HG03558 (cell line): Measurements from ENCODE around the gene PPM1E.

Experiments used
- ATAC-seq: cut with Tn5 transposase; IDR thresholded peaks from one replicate; pipeline ENCODE4 v1.9.1; 2021; ENCODE audit warnings: moderate number of reproducible peaks; ENCODE audit not compliant: unreplicated experiment; ENCODE audit errors: extremely low read depth

Gene PPM1E

GRCh38 chr17:58989629-58990028, 234.0 kb downstream of the PPM1E start:
- ATAC-seq: no peak

DNA sequence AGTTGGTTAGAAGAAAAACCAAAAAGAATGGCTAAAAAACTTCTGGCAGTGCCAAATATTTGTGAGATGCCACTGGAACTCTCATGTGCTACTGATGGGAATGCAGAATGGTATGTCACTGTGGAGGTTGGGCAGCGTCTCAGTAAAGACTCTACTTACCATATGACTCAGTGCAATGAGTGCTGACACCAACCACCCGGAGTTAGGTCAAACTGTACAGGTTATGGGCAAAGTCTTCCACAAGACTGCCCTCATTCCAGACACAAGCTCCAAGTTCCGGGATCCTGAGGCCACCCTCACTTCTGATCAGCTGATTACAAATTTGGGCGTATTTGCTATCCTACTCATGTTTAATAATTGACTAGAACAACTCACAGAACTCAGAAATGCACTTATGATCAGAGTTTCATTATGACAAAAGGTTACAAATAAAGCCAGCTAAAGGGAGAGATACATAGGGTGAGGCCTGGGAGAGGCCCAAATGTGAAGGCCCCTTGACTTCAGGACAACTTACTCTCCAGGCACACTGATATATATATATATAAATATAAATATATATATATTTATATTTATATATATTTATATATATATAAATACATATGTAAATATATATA, 236.2 kb downstream of the PPM1E start:
- ATAC-seq: no peak

- ATAC-seq: no peak
Measured at GRCh38 chr17:58993311-58993710, 237.7 kb downstream of the PPM1E start.

DNA sequence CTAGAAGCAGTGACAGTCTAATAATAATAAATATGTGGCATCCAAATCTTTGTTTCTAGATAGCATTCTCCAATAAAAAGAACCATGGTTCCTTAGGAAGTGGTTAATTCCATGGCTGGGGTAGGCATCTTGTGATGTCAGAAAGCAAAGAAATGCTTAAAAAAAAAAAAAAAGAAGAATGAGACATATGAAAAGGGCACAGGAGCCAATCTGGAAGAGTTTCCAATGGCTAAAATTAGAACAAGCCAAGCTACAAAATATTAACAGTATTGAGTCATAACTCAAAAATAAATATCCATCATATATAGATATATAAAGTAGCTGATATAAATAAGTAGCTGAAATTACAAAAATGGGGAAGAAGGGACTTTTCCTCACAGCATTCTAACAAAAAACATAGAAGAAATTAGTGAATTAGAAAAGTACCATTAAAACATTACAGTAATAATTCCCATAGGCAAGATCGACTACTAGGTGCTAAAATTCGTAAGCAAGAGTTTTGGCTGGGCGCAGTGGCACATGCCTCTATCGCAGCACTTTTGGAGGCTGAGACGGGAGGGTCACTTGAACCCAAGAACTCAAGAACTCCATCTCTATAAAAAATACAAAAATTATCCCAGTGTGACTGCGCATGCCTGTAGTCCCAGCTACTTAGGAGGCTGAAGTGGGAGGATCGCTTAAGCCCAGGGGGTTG, 239.7 kb downstream of the PPM1E start:
- no peak for ATAC-seq

DNA sequence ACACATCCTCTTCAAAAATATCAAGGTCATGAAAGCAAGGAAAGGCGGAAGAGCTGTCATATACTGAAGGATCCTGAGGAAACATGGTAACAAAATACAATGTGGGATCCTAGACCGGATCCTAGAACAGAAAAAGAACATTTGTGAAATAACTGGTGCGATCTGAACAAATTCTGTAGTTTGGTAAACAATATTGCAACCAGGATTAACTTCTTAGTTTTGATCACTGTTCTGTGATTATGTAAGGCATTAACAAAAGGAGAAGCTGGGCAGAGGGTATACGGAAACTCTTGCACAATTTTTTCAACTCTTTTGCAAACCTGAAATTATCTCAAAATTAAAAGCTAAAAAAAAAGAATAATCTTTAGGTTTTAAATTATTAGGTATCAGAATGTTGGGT, 241.3 kb downstream of the PPM1E start:
- ATAC-seq: no peak

GRCh38 chr17:58997756-58998553, 242.3 kb downstream of the PPM1E start:
- no peak for ATAC-seq

GRCh38 chr17:58998871-58999270, 243.2 kb downstream of the PPM1E start:
- no peak for ATAC-seq

- no peak for ATAC-seq
Measured at GRCh38 chr17:58999500-58999899, 243.8 kb downstream of the PPM1E start.

DNA sequence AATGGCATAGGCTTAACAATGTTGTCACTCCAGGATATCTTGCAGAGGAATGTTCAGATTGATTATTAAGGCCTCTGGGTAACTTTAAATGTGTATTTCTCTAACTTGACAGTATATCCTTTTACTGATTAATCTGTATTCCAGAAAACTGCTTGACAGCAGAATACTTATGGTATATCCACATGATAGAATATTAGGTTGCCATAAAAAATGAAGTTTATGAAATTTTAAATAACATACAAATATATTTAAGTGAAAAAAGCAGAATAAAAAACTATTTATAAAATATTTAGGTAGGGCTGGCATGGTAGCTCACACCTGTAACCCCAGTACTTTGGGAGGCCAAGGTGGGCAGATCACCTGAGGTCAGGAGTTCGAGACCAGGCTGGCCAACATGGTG, 244.4 kb downstream of the PPM1E start:
- no peak for ATAC-seq

- no peak for ATAC-seq
Measured at GRCh38 chr17:59001158-59001814, 245.6 kb downstream of the PPM1E start.

- ATAC-seq: no peak
Measured at GRCh38 chr17:59002126-59002525, 246.5 kb downstream of the PPM1E start.

GRCh38 chr17:59002848-59003247, 247.2 kb downstream of the PPM1E start:
- ATAC-seq: no peak

DNA sequence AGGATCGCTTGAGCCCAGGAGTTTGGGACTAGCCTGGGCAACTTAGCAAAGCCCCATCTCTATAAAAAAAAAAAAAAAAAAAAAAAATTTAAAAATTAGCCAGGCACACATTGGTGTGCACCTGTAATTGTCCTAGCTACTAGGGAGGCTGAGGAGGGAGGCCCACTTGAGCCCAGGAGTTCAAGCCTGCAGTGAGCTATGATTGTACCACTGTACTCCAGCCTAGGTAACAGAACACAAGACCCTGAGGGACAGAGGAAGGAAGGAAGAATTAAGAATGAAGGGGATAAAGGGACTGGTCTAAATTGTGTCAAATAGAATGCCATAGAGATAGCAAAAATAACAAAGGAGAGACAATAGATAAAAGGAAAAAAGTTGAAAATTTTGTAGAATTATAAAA, 248.2 kb downstream of the PPM1E start:
- ATAC-seq: no peak

- no peak for ATAC-seq
Measured at GRCh38 chr17:59004338-59005111, 248.9 kb downstream of the PPM1E start.

DNA sequence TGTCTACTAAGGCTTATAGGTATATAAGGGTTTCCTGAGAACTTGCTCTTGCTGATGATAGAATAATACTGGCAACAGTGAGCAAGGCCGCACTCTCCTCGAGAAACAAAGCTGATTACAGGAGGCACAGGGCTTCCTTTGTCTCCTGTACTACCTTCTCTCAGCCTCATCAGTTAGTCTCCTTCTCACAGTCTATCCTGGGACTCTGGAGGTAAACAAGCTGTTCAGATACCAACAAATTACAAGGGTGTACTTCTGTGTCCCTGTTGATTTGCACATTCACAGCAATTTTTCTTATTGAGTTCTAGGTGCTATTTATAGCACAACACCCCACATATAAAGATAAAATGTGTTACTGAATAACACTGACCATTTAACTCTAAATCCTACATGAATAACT, 252.3 kb downstream of the PPM1E start:
- no peak for ATAC-seq

DNA sequence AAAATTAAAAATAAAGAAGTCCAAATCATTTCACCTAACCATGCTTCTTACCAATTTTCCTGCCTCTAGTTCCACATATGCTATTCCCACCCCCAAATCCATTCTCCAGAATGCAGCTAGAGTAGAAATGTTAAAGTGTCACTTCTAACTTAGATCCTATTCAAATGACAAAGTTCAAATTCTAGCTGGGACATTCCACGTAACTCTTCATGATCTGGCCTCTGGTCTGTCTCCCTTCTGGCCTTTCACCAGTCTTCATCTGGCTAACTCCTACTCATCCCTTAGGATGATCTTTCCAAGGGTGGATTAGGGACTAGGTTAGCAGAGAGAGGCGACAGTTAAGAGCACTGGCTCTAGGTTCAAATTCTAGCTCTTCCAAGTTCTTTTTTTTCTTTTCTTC, 253.1 kb downstream of the PPM1E start:
- no peak for ATAC-seq

DNA sequence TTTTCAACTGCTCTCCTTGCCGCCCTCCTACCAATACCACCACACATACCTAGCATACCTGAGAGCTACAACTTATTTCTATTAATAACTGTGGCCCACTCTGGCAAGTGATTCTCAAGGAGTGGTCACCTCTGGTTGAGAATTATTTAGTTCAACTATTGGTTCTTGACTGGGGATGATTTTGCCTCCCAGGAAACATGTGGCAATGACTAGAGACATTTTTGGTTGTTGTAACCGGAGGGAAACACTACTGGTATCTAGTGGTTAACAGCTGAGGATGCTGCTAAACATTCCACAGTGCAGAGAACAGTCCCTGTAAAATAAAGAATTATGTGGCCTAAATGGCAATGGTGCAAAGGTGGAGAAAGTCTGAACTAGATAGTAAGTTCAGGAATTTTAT, 254.4 kb downstream of the PPM1E start:
- no peak for ATAC-seq

DNA sequence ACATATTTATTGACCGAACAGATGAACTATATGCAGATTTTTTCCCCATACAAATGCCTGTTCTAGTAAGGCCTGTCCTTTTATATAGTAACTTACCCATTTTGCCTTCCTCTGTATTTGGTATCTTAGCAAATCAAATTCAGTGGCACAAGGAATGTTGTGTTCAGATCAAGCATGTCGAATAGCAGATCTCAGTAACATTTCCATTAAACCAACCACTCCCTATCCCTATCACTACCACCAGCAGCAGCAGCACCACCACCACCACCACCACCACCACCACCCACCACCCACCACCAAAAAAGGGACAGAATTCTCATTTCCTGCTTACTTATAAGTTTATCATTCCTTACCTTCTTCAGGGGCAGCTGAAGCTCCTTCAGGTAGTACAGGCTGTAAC, 256.3 kb downstream of the PPM1E start:
- ATAC-seq: no peak

DNA sequence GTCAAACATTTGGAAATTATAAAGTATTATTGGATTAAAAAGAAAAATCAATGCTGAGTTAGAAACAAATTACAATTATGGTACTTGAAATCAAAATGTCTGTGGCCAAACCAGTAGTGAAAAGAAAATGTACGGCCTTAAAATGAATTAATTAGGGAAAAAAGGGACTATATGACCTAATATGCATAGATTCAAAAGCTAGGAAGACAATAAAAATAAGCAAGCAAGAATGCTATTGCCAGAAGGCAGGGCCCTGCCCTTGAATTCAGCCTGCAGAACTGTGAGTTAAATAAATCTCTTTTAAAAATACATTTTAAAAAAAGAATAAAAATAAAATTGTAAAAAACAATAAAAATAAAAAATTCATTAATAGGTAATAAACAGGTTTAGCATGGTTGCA, 262.4 kb downstream of the PPM1E start:
- ATAC-seq: no peak

DNA sequence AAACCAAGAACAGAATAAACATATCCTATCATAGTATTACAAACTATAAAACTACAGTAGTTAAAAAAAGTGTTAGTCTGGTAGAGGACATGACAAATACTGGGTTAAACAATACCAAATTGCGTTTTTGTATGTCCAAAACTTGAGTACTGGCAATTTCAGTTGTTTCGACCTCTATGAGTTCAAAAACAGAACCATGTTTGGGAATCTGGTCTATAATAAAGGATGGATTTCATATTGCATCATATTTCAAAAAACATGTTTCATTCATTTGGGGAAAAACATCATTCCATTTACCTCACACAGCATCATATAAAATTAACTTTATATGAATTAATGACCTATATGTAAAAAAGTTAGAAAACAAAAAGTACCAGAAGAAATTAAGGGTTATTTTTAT, 269.3 kb downstream of the PPM1E start:
- no peak for ATAC-seq
